Measurements from ENCODE around the gene STOML1. TPM values are rescaled to one million over a fixed set of nuclear protein-coding genes. Genes with fewer than 3 reads are reported as not detected.
A peak's percentile ranks its signal among the peaks of the same experiment; 100 is the strongest.

STOML1 gene
- total RNA-seq, 1 experiment from 2014 or later: 5.0 TPM

DNA sequence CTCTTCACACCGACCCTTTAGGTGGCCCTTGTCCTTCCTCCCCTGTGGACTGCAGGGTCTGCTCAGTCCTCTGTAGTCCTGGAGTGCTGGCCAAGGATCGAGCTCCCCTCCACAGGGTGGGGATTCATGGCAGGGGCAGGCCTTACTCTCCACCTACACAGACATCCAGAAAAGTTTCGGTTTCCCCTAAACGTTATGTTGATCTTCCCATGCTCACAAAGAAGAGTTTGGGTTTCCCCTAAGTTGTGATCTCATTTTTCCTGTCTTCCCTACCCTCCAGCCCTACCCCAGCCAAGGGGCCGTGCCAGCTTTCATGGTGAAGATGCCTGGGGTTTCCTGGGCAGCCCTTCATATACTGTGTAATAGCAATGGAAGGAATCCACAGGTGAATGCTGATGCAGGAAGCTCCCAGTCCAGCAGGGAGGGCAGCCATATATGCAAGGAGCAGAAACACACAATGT is 10.3 kb downstream of the STOML1 start:
- ChIA-PET POLR2A (interaction anchor here (2.2 kb wide), 1 partner anchor 9 kb away, joined by 6 read pairs; no protein-coding TSS in a partner anchor), RAD21 (ENCODE audit: low non-redundant PET in 1 of 2, low total read pairs in 2 of 2, uncharacterized antibody in 2 of 2, unreplicated experiment in 2 of 2) (interaction anchor here in 1 of 2 experiments (0.5 kb wide), 1 partner anchor 327 kb away, joined by 3 read pairs; no protein-coding TSS in a partner anchor), CTCF (interaction anchor here (1.5 to 2.9 kb wide), 2 partner anchors 9 to 55 kb away, joined by 5 to 27 read pairs; no protein-coding TSS in a partner anchor)
- Histone ChIP-seq H3K27me3 (ENCODE audit: insufficient read depth, low read length) (no peaks in the 10 kb centered on the region), H4K20me1 (ENCODE audit: insufficient read depth) (no peaks in the 10 kb centered on the region), H3K79me2 (ENCODE audit: insufficient read depth, low read length) (no peaks in the 10 kb centered on the region), H3K4me1 (ENCODE audit: control insufficient read depth in 1 of 2, insufficient read depth in 2 of 2, low read length in 2 of 2) (peaks cover 23 to 32% of the 10 kb centered on the region in 2 experiments), H3K9me3 (ENCODE audit: control insufficient read depth in 1 of 2, insufficient read depth in 1 of 2, low read depth in 1 of 2, low read length in 2 of 2) (no peaks in the 10 kb centered on the region), H3K36me3 (ENCODE audit: control insufficient read depth in 1 of 2, insufficient read depth in 2 of 2, low read length in 2 of 2) (no peaks in the 10 kb centered on the region), H3K4me3 (replicated peaks in 1 of 2; ENCODE audit: low read depth in 1 of 2, low read length in 2 of 2) (no peak overlapping the region), H3K9ac (ENCODE audit: low read length) (no peak overlapping the region), H3K4me2 (ENCODE audit: low read length) (peak overlapping the region; percentile 77), H3K27ac (ENCODE audit: low read depth, low read length) (peak overlapping the region; percentile 52; the same call in 1 of the 2 replicates), H3K9me2 (ENCODE audit: insufficient read depth) (no peaks in the 10 kb centered on the region), H2AFZ (ENCODE audit: low read depth, low read length, poor library complexity, severe bottlenecking) (no peak overlapping the region)
- no TSS peak for BruUV-seq (replicated peaks)
- DNase-seq (ENCODE audit: low read depth, low spot score) (no peak), ATAC-seq (no peak)
- no peak for TF ChIP-seq ZNF274 (IDR thresholded peaks at IDR 0.05; ENCODE audit: low read depth, low read length)
- no peak for TF ChIP-seq FOSL1 (IDR thresholded peaks at IDR 0.05; ENCODE audit: low read depth)
- TF ChIP-seq, protein P1, sequence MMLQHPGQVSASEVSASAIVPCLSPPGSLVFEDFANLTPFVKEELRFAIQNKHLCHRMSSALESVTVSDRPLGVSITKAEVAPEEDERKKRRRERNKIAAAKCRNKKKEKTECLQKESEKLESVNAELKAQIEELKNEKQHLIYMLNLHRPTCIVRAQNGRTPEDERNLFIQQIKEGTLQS (IDR thresholded peaks at IDR 0.05): no peak
- intact Hi-C loops (cut with micrococcal nuclease): no loop called here

DNA sequence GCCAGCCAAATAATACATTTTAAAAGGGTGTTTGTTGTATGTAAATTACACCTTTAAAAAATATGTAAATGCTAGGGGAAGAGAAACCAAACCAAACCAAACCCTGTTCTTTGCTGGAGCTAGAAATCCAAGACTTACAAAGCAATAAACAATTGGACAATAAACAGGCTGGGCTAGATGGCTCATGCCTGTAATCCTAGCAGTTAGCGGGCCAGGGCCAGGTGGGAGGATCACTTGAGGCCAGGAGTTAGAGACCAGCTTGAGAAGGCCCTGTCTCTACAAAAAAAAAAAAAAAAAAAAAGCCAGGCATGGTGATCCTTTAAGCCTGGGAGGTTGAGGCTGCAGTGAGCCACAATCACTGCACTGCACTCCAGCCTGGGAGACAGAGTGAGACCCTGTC is 12.5 kb downstream of the STOML1 start:
- DNase-seq (ENCODE audit: low read depth, low spot score): no peak
- Histone ChIP-seq H3K9me3 (ENCODE audit: control insufficient read depth in 1 of 2, insufficient read depth in 1 of 2, low read depth in 1 of 2, low read length in 2 of 2) (no peaks in the 10 kb centered on the region; a peak in 1 of 4 replicates), H3K4me2 (ENCODE audit: low read length) (no peak overlapping the region), H3K27me3 (ENCODE audit: insufficient read depth, low read length) (no peaks in the 10 kb centered on the region), H3K79me2 (ENCODE audit: insufficient read depth, low read length) (no peaks in the 10 kb centered on the region), H3K4me3 (replicated peaks in 1 of 2; ENCODE audit: low read depth in 1 of 2, low read length in 2 of 2) (no peak overlapping the region), H3K9me2 (ENCODE audit: insufficient read depth) (no peaks in the 10 kb centered on the region), H3K4me1 (ENCODE audit: control insufficient read depth in 1 of 2, insufficient read depth in 2 of 2, low read length in 2 of 2) (peaks cover 23 to 26% of the 10 kb centered on the region in 2 experiments), H3K9ac (ENCODE audit: low read length) (no peak overlapping the region), H2AFZ (ENCODE audit: low read depth, low read length, poor library complexity, severe bottlenecking) (no peak overlapping the region), H3K27ac (ENCODE audit: low read depth, low read length) (no peak overlapping the region), H4K20me1 (ENCODE audit: insufficient read depth) (no peaks in the 10 kb centered on the region), H3K36me3 (ENCODE audit: control insufficient read depth in 1 of 2, insufficient read depth in 2 of 2, low read length in 2 of 2) (no peaks in the 10 kb centered on the region)
- intact Hi-C loops (cut with micrococcal nuclease): no loop called here
- RAD21 ChIA-PET (ENCODE audit: low non-redundant PET in 1 of 2, low total read pairs in 2 of 2, uncharacterized antibody in 2 of 2, unreplicated experiment in 2 of 2): no interaction called here
- POLR2A ChIA-PET: no interaction called here
- no peak for ATAC-seq
- CTCF ChIA-PET: no interaction called here
- BruUV-seq (replicated peaks): no TSS peak
- TF ChIP-seq SP1 (IDR thresholded peaks at IDR 0.05; ENCODE audit: low read depth): no peak
- no peak for TF ChIP-seq JUND (IDR thresholded peaks at IDR 0.05)
- TF ChIP-seq CBX3 (IDR thresholded peaks at IDR 0.05; ENCODE audit: low read depth): no peak
- TF ChIP-seq EZH2 (IDR thresholded peaks at IDR 0.05): no peak
- no peak for TF ChIP-seq FOSL1 (IDR thresholded peaks at IDR 0.05; ENCODE audit: low read depth)
- TF ChIP-seq, protein P1 (IDR thresholded peaks at IDR 0.05): no peak
- no peak for TF ChIP-seq SIN3A (IDR thresholded peaks at IDR 0.05; ENCODE audit: low read depth)
- no peak for TF ChIP-seq SRF (IDR thresholded peaks at IDR 0.05; ENCODE audit: low read depth)
- TF ChIP-seq POLR2AphosphoS5 (IDR thresholded peaks at IDR 0.05; ENCODE audit: low read depth, low read length): no peak
- TF ChIP-seq, protein P2, sequence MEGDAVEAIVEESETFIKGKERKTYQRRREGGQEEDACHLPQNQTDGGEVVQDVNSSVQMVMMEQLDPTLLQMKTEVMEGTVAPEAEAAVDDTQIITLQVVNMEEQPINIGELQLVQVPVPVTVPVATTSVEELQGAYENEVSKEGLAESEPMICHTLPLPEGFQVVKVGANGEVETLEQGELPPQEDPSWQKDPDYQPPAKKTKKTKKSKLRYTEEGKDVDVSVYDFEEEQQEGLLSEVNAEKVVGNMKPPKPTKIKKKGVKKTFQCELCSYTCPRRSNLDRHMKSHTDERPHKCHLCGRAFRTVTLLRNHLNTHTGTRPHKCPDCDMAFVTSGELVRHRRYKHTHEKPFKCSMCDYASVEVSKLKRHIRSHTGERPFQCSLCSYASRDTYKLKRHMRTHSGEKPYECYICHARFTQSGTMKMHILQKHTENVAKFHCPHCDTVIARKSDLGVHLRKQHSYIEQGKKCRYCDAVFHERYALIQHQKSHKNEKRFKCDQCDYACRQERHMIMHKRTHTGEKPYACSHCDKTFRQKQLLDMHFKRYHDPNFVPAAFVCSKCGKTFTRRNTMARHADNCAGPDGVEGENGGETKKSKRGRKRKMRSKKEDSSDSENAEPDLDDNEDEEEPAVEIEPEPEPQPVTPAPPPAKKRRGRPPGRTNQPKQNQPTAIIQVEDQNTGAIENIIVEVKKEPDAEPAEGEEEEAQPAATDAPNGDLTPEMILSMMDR (IDR thresholded peaks at IDR 0.05 in 2 of 3, conservative IDR thresholded peaks at IDR 0.05 in 1 of 3; ENCODE audit: borderline replicate concordance in 1 of 3, insufficient read depth in 1 of 3, low read depth in 2 of 3, low read length in 2 of 3): no peak
- TF ChIP-seq YY1 (IDR thresholded peaks at IDR 0.05; ENCODE audit: extremely low read depth, insufficient replicate concordance, low read depth, low read length): no peak
- no peak for TF ChIP-seq ZNF274 (IDR thresholded peaks at IDR 0.05; ENCODE audit: low read depth, low read length)
- TF ChIP-seq, protein P3, sequence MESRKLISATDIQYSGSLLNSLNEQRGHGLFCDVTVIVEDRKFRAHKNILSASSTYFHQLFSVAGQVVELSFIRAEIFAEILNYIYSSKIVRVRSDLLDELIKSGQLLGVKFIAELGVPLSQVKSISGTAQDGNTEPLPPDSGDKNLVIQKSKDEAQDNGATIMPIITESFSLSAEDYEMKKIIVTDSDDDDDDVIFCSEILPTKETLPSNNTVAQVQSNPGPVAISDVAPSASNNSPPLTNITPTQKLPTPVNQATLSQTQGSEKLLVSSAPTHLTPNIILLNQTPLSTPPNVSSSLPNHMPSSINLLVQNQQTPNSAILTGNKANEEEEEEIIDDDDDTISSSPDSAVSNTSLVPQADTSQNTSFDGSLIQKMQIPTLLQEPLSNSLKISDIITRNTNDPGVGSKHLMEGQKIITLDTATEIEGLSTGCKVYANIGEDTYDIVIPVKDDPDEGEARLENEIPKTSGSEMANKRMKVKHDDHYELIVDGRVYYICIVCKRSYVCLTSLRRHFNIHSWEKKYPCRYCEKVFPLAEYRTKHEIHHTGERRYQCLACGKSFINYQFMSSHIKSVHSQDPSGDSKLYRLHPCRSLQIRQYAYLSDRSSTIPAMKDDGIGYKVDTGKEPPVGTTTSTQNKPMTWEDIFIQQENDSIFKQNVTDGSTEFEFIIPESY (IDR thresholded peaks at IDR 0.05; ENCODE audit: extremely low read depth, insufficient replicate concordance, low read length): no peak
- TF ChIP-seq POLR2A (IDR thresholded peaks at IDR 0.05; ENCODE audit: borderline replicate concordance, extremely low read depth, insufficient read depth, insufficient read length): no peak
- TF ChIP-seq ELF1 (IDR thresholded peaks at IDR 0.05; ENCODE audit: borderline replicate concordance, low read depth): no peak
- TF ChIP-seq, protein P4, sequence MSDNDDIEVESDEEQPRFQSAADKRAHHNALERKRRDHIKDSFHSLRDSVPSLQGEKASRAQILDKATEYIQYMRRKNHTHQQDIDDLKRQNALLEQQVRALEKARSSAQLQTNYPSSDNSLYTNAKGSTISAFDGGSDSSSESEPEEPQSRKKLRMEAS (IDR thresholded peaks at IDR 0.05): no peak

Measured in HCT116 (cell line).